ENCODE measurements around the gene LAMTOR2.
A peak's percentile ranks its signal among the peaks of the same experiment; 100 is the strongest.

LAMTOR2 gene

GRCh38 chr1:156099282-156099681 is 44.7 kb downstream of the LAMTOR2 start:
- no peak for DNase-seq (ENCODE audit: low spot score)

- no peak for DNase-seq (ENCODE audit: low spot score)
Observed at GRCh38 chr1:156100205-156100995, 45.8 kb downstream of the LAMTOR2 start.

- no peak for DNase-seq (ENCODE audit: low spot score)
Observed at GRCh38 chr1:156101880-156102279, 47.3 kb downstream of the LAMTOR2 start.

GRCh38 chr1:156102633-156103511 is 48.3 kb downstream of the LAMTOR2 start:
- no peak for DNase-seq (ENCODE audit: low spot score)

GRCh38 chr1:156103521-156103947 is 49.0 kb downstream of the LAMTOR2 start:
- DNase-seq (ENCODE audit: low spot score) = no peak

- peak; percentile 86 for DNase-seq (ENCODE audit: low spot score)
Observed at GRCh38 chr1:156104065-156104810, 49.7 kb downstream of the LAMTOR2 start.

GRCh38 chr1:156104861-156105832 is 50.6 kb downstream of the LAMTOR2 start:
- no peak for DNase-seq (ENCODE audit: low spot score)

- no peak for DNase-seq (ENCODE audit: low spot score)
Observed at GRCh38 chr1:156106624-156107488, 52.3 kb downstream of the LAMTOR2 start.

- no peak for DNase-seq (ENCODE audit: low spot score)
Observed at GRCh38 chr1:156108057-156108456, 53.5 kb downstream of the LAMTOR2 start.

All from COLO829 (cell line).